C1 segment of cervical spinal cord (tissue), 14 donors: ENCODE results near the gene CNKSR3.

Experiments
- DNase-seq, 14 donors: peaks; one replicate each; lab custom pipeline; 2025; lab: John Stamatoyannopoulos, UW

CNKSR3 gene

DNA sequence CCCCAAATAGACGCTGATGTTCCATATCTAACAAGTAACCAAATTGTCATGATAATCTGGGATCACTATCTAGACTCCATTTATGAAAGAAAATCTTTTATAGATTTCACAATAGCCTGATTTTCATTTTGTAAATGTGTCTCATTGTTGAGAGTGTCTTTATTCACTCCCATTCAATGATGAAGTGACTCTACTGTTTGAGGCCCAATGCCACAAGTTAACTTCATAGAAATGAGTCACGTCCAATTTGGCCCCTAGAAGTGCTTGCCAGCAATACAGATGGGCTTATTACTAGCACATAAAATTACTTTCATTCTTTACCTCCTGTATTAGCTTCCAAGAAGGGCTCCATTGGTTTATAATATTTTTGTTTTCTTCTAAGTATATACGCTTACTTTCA lies 160.2 kb downstream of the CNKSR3 start:
- DNase-seq, result no peak

- DNase-seq, result no peak
Observed at GRCh38 chr6:154347981-154348380, 162.5 kb downstream of the CNKSR3 start.

- no peak for DNase-seq
Observed at GRCh38 chr6:154345811-154346210, 164.7 kb downstream of the CNKSR3 start.

GRCh38 chr6:154343473-154344308 lies 166.8 kb downstream of the CNKSR3 start:
- DNase-seq, result peak in 2 of 14 donors; percentile 19 to 20

- DNase-seq, result no peak
Observed at GRCh38 chr6:154341871-154342270, 168.6 kb downstream of the CNKSR3 start.

- DNase-seq, result no peak
Observed at GRCh38 chr6:154341336-154341735, 169.1 kb downstream of the CNKSR3 start.
